ENCODE data around the gene STX16.

STX16 gene

DNA sequence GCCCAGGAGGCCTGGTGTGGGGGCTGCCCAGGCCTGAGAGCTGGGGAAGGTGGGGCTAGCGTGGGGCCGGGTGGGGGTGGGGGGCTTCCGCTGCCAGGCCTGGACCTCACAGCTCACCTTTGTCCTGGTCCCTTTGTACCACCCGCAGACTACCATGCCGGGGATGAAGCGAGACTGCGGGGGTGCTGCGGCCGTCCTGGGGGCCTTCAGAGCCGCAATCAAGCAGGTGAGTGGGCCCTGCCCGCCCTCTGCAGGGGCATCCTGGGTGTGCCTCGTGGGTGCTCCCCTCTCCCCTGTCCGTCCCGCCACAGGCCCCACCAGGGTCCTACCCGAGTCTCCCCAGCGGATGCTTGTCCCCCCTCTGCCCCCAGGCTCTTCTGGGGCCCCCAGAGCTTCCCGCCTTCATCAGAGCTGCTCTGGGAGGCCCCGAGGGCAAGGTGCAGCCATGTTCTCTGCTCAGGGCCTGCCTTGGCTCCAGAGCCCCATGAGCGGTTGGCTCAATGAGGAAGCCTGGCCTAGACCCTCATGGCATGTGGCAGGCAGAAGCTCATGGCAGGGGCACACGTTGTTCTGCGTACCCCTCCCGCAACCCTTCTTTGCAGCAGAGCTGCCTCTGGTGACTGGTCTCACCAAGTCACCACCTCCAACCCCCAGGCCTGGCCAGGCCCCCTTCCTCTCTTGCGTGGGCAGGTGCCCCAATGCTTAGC, 56.0 kb downstream of the STX16 start:
- DNase-seq (ENCODE audit: low read depth in 1 of 2, low spot score in 1 of 2), result no peak
- Histone ChIP-seq H3K27ac (replicated peaks) (no peak overlapping the region), H3K27me3 (ENCODE audit: insufficient read depth, poor library complexity, severe bottlenecking) (no peaks in the 10 kb centered on the region), H3K4me3 (replicated peaks; ENCODE audit: insufficient read depth, low read length) (no peak overlapping the region)
- TF ChIP-seq, protein P1, sequence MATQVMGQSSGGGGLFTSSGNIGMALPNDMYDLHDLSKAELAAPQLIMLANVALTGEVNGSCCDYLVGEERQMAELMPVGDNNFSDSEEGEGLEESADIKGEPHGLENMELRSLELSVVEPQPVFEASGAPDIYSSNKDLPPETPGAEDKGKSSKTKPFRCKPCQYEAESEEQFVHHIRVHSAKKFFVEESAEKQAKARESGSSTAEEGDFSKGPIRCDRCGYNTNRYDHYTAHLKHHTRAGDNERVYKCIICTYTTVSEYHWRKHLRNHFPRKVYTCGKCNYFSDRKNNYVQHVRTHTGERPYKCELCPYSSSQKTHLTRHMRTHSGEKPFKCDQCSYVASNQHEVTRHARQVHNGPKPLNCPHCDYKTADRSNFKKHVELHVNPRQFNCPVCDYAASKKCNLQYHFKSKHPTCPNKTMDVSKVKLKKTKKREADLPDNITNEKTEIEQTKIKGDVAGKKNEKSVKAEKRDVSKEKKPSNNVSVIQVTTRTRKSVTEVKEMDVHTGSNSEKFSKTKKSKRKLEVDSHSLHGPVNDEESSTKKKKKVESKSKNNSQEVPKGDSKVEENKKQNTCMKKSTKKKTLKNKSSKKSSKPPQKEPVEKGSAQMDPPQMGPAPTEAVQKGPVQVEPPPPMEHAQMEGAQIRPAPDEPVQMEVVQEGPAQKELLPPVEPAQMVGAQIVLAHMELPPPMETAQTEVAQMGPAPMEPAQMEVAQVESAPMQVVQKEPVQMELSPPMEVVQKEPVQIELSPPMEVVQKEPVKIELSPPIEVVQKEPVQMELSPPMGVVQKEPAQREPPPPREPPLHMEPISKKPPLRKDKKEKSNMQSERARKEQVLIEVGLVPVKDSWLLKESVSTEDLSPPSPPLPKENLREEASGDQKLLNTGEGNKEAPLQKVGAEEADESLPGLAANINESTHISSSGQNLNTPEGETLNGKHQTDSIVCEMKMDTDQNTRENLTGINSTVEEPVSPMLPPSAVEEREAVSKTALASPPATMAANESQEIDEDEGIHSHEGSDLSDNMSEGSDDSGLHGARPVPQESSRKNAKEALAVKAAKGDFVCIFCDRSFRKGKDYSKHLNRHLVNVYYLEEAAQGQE (IDR thresholded peaks at IDR 0.05; ENCODE audit: insufficient replicate concordance, low read depth), result no peak
- TF ChIP-seq, protein P2, sequence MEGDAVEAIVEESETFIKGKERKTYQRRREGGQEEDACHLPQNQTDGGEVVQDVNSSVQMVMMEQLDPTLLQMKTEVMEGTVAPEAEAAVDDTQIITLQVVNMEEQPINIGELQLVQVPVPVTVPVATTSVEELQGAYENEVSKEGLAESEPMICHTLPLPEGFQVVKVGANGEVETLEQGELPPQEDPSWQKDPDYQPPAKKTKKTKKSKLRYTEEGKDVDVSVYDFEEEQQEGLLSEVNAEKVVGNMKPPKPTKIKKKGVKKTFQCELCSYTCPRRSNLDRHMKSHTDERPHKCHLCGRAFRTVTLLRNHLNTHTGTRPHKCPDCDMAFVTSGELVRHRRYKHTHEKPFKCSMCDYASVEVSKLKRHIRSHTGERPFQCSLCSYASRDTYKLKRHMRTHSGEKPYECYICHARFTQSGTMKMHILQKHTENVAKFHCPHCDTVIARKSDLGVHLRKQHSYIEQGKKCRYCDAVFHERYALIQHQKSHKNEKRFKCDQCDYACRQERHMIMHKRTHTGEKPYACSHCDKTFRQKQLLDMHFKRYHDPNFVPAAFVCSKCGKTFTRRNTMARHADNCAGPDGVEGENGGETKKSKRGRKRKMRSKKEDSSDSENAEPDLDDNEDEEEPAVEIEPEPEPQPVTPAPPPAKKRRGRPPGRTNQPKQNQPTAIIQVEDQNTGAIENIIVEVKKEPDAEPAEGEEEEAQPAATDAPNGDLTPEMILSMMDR (IDR thresholded peaks at IDR 0.05; ENCODE audit: insufficient read depth, low read length), result no peak
- TF ChIP-seq POLR2AphosphoS5 (IDR thresholded peaks at IDR 0.05; ENCODE audit: low read depth) (no peak), SPI1 (IDR thresholded peaks at IDR 0.05; ENCODE audit: borderline replicate concordance, low read depth) (no peak), GABPA (IDR thresholded peaks at IDR 0.05; ENCODE audit: low read depth) (no peak)

DNA sequence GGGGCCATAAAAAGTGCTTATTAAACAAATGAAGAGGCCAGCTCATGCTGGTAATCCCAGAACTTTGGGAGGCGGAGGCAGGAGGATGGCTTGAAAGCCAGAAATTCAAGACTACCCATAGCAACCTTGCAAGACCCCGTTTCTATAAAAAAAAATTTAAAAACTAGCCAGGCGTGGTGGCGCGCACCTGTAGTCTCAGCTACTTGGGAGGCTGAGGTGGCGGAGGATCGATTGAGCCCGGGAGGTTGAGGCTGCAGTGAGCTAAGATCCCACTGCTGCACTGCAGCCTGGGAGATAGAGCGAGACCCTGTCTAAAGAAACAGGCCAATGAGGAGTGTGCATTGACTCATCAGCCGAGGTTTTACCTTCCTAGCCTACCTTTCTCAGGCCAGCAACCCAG, 56.7 kb downstream of the STX16 start:
- H3K27ac ChIP-seq (replicated peaks), result no peak overlapping the region
- DNase-seq (ENCODE audit: low read depth in 1 of 2, low spot score in 1 of 2), result no peak
- TF ChIP-seq, protein P2 (IDR thresholded peaks at IDR 0.05; ENCODE audit: insufficient read depth, low read length), result no peak
- TF ChIP-seq, protein P1 (IDR thresholded peaks at IDR 0.05; ENCODE audit: insufficient replicate concordance, low read depth), result no peak
- TF ChIP-seq SPI1 (IDR thresholded peaks at IDR 0.05; ENCODE audit: borderline replicate concordance, low read depth) (no peak), POLR2AphosphoS5 (IDR thresholded peaks at IDR 0.05; ENCODE audit: low read depth) (no peak), GABPA (IDR thresholded peaks at IDR 0.05; ENCODE audit: low read depth) (no peak)

DNA sequence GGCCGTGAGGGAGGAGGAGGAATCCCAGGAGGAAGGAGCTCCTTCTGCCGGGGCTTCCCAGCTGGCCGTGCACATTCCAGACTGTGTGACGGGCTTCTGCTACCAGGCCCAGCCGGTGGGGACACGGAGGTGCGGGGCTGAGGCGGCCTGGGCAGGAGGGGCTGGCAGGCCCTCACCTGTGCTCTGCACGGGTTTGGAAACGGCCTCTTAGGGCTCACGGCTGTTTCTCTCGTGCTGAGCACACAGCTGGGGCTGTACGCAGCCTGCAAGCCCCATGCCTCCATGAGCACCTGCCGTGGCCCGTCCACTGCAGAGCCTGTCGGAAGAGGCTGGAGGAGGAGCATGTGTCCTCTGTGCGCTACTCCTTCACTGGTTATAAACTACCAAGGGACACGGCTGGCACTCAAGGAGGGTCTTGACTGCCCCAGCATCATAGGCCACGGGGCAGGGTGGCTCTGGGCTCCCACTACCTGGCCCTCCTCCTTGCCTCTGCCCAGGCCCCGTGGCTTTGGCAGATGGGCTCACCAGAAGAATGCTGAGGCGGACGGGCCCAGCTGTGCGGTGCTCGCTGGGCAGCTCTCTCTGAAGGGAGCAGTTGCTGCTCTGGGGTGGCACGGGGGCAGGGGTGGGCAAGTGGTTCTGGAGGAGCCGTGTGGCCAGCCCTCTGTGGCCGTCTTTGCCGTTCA, 57.3 kb downstream of the STX16 start:
- DNase-seq (ENCODE audit: low read depth in 1 of 2, low spot score in 1 of 2), result no peak
- Histone ChIP-seq H3K27me3 (ENCODE audit: insufficient read depth, poor library complexity, severe bottlenecking) (no peaks in the 10 kb centered on the region), H3K4me3 (replicated peaks; ENCODE audit: insufficient read depth, low read length) (no peak overlapping the region), H3K27ac (replicated peaks) (no peak overlapping the region)
- TF ChIP-seq, protein P1 (IDR thresholded peaks at IDR 0.05; ENCODE audit: insufficient replicate concordance, low read depth), result no peak
- TF ChIP-seq, protein P2 (IDR thresholded peaks at IDR 0.05; ENCODE audit: insufficient read depth, low read length), result no peak
- TF ChIP-seq POLR2AphosphoS5 (IDR thresholded peaks at IDR 0.05; ENCODE audit: low read depth) (no peak), GABPA (IDR thresholded peaks at IDR 0.05; ENCODE audit: low read depth) (no peak), SPI1 (IDR thresholded peaks at IDR 0.05; ENCODE audit: borderline replicate concordance, low read depth) (no peak)

More for the DNA sequence above, 56.7 kb downstream of the STX16 start:
- Histone ChIP-seq H3K4me3 (replicated peaks; ENCODE audit: insufficient read depth, low read length) (no peak overlapping the region), H3K27me3 (ENCODE audit: insufficient read depth, poor library complexity, severe bottlenecking) (no peaks in the 10 kb centered on the region)

Data from HL-60 (cell line).